ENCODE measurements around the gene ECSCR. TPM values are rescaled to one million over a fixed set of nuclear protein-coding genes. Genes with fewer than 3 reads are reported as not detected.

The ECSCR gene
- total and polyA plus RNA-seq, 3 donors from 2014 or later: 1.8 to 13.9 (median 2.4) TPM

GRCh38 chr5:139495638-139496435 is 33.3 kb upstream of the ECSCR start:
- Histone ChIP-seq H3K27ac (no peak overlapping the region), H3K4me1 (no peaks in the 10 kb centered on the region), H3K4me3 (no peak overlapping the region), H3K9me3 (no peaks in the 10 kb centered on the region), H3K36me3 (ENCODE audit: low read depth, missing control alignments) (no peaks in the 10 kb centered on the region), H3K27me3 (no peaks in the 10 kb centered on the region)
- intact Hi-C loops (cut with DNase I; ENCODE audit: low total_unique reads): no loop called here
- DNase-seq: no peak
- TF ChIP-seq POLR2A (IDR thresholded peaks at IDR 0.05): no peak
- no peak for TF ChIP-seq CTCF (IDR thresholded peaks at IDR 0.05)
- WGBS, 2 donors: 79 to 90% methylated on average over 3 of the region's 3 CpGs

- intact Hi-C loops (cut with DNase I; ENCODE audit: low total_unique reads): no loop called here
- Histone ChIP-seq H3K4me1 (no peaks in the 10 kb centered on the region), H3K27me3 (no peaks in the 10 kb centered on the region), H3K36me3 (ENCODE audit: low read depth, missing control alignments) (no peaks in the 10 kb centered on the region), H3K27ac (no peak overlapping the region), H3K9me3 (no peaks in the 10 kb centered on the region), H3K4me3 (no peak overlapping the region)
- no peak for TF ChIP-seq POLR2A (IDR thresholded peaks at IDR 0.05)
- no peak for TF ChIP-seq CTCF (IDR thresholded peaks at IDR 0.05)
- no peak for DNase-seq
Measured at GRCh38 chr5:139494832-139495231, 32.3 kb upstream of the ECSCR start.

- TF ChIP-seq POLR2A (IDR thresholded peaks at IDR 0.05) (no peak), CTCF (IDR thresholded peaks at IDR 0.05) (no peak)
- DNase-seq: no peak
- no peak overlapping the region for H3K4me3 ChIP-seq
- H3K27ac ChIP-seq: no peak overlapping the region
- H3K27me3 ChIP-seq: no peaks in the 10 kb centered on the region
- WGBS, 2 donors: 96% methylated on average over 3 of the region's 3 CpGs
- H3K4me1 ChIP-seq: no peaks in the 10 kb centered on the region
- no peaks in the 10 kb centered on the region for H3K36me3 ChIP-seq (ENCODE audit: low read depth, missing control alignments)
- H3K9me3 ChIP-seq: no peaks in the 10 kb centered on the region
- intact Hi-C loops (cut with DNase I; ENCODE audit: low total_unique reads): no loop called here
Measured at GRCh38 chr5:139494256-139494655, 31.7 kb upstream of the ECSCR start.

- H3K4me1 ChIP-seq: no peaks in the 10 kb centered on the region
- no peaks in the 10 kb centered on the region for H3K9me3 ChIP-seq
- DNase-seq: no peak
- WGBS, 2 donors: 40% methylated on average over 6 of the region's 6 CpGs
- H3K27me3 ChIP-seq: no peaks in the 10 kb centered on the region
- TF ChIP-seq CTCF (IDR thresholded peaks at IDR 0.05) (no peak), POLR2A (IDR thresholded peaks at IDR 0.05) (no peak)
- H3K27ac ChIP-seq: peak overlapping the region in 1 of 2 donors; percentile 25
- intact Hi-C loops (cut with DNase I; ENCODE audit: low total_unique reads): no loop called here
- H3K4me3 ChIP-seq: no peak overlapping the region
- no peaks in the 10 kb centered on the region for H3K36me3 ChIP-seq (ENCODE audit: low read depth, missing control alignments)
Measured at GRCh38 chr5:139492700-139493192, 30.2 kb upstream of the ECSCR start.

GRCh38 chr5:139488260-139488659 is 25.7 kb upstream of the ECSCR start:
- intact Hi-C loops (cut with DNase I; ENCODE audit: low total_unique reads): no loop called here
- no peaks in the 10 kb centered on the region for H3K9me3 ChIP-seq
- WGBS, 2 donors: 79 to 81% methylated on average over 3 of the region's 3 CpGs
- no peak overlapping the region for H3K4me3 ChIP-seq
- peak; percentile 28 for DNase-seq
- H3K27ac ChIP-seq: no peak overlapping the region
- H3K4me1 ChIP-seq: peaks cover 10% of the 10 kb centered on the region
- H3K27me3 ChIP-seq: no peaks in the 10 kb centered on the region
- H3K36me3 ChIP-seq (ENCODE audit: low read depth, missing control alignments): no peaks in the 10 kb centered on the region
- TF ChIP-seq POLR2A (IDR thresholded peaks at IDR 0.05) (no peak), CTCF (IDR thresholded peaks at IDR 0.05) (no peak)

Data from testis (tissue), 3 donors.